Fibroblast of villous mesenchyme (primary cell): ENCODE measurements around the gene OSM. TPM values are rescaled to one million over a fixed set of nuclear protein-coding genes. Genes with fewer than 3 reads are reported as not detected.
A peak's percentile ranks its signal among the peaks of the same experiment; 100 is the strongest.

Source experiments
- DNase-seq: peaks from one replicate; pipeline ENCODE4 v3.0.0-alpha.2; 2010; ENCODE audit warnings: low read depth
- H3K4me3 ChIP-seq: 2 replicates; pipeline ENCODE4 v1.5.1; 2011; ENCODE audit warnings: low read depth, mild to moderate bottlenecking, low read length
- CTCF ChIP-seq: IDR thresholded peaks from 2 replicates; pipeline ENCODE4 v1.5.1; 2012; ENCODE audit warnings: low read depth, mild to moderate bottlenecking, low read length; ENCODE audit not compliant: insufficient read depth
- total RNA-seq: library from RNA; depleted of rRNA; stranded (reverse); fragments of >200 nt; gene quantifications from 2 replicates; pipeline ENCODE4 v1.2.3, GENCODE V29; 2012

The OSM gene
- total RNA-seq, 1 donor: 0.43 TPM

DNA sequence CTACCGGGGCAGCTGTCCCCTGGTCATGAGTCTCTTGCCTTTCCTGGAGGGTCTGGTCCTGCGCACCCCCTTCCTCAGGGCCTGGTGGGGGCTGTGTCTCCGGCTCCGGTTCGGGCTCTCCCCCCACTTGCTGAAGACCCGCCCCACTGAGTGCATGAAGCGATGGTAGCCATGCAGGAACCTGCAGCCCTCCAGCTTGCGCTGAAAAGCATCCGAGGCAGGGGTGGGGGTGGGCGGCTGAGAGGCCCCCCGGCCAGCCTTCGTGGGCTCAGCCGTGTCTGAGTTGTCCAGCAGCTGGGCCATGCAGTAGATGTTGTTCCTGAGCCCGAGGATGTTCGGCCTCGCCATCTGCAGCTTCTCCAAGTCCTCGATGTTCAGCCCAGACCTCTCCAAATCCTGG, 2.8 kb downstream of the OSM start:
- no peak for DNase-seq
- no peak for TF ChIP-seq CTCF

DNA sequence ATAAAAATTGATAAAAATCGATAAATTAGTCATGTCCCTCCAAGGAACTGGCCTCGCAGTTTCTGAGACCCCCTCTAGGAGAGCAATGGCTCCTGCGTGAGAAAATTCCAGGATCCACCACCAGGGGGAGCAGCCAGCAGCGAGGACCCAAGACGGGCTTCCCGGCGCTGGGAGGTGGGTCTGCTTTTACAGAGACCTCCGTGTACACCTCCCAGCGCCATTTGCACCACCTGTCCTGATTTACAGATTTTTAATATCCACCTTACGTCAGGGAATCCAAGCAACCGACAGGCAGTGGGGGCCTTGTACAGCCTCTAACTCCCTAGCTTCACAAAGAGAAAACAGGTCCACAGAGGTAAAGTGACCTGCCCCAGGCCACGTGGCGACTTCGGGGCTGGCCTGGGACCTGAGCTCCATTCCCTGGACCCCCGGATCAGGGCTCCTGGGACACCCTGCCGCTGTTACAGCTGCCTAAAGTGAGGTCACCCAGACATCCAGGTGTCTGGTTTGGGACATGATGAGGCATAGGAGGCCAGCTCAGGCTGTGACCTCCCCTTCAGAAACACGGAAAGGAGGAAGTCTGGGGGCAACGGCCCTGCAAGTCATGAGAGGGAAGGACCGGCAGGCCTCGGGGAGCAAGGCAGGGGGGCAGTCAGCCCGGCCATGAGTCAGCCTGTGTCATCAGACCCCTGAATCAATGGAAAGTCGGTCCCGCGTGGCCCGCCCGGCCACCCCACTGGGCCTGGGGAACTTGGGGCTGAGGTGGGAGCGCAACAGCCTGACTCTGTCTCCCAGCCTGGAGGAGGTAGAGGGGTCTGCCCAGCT, 3.5 kb downstream of the OSM start:
- H3K4me3 ChIP-seq: peak overlapping the region; percentile 23
- peak; percentile 90 for TF ChIP-seq CTCF
- DNase-seq: peak; percentile 67

More for the DNA sequence above, 2.8 kb downstream of the OSM start:
- no peak overlapping the region for H3K4me3 ChIP-seq

DNA sequence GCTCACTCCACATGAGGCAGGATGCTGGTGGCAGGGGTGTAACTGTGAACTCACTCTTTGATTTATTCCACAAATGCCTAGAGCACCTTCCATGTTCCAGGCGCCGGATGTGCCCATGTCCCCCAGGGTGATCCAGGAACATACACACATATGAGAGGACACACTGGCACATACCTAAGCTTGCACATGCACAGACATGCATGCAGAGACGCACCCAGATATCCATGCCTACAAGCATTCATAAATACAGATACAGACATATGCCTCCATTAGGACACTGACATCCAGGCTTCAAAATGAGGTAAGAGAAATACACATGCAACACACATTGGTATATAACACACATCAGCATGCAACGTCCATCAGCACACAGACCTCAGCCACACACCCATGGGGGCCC, 4.5 kb downstream of the OSM start:
- TF ChIP-seq CTCF: no peak
- no peak overlapping the region for H3K4me3 ChIP-seq
- DNase-seq: no peak

DNA sequence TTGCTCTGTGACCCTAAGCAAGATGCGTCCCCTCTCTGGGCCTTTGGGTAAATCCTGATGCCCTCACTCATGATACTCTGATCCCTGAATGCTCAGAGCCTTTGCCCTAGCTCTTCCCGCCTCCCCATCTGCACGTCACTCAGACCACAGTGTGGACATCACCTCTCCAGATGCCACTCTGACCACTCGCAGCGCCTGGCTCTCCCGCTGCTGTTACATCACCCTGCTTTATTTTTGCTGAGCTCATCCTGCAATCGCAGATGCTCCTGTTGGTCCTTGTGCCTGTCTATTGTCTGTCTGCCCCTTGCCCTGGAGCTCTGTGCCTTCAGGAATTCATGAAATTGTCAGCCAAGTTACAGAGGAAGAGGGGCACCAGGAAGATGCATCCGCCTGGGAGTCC, 5.5 kb downstream of the OSM start:
- no peak overlapping the region for H3K4me3 ChIP-seq
- no peak for TF ChIP-seq CTCF
- DNase-seq: no peak

DNA sequence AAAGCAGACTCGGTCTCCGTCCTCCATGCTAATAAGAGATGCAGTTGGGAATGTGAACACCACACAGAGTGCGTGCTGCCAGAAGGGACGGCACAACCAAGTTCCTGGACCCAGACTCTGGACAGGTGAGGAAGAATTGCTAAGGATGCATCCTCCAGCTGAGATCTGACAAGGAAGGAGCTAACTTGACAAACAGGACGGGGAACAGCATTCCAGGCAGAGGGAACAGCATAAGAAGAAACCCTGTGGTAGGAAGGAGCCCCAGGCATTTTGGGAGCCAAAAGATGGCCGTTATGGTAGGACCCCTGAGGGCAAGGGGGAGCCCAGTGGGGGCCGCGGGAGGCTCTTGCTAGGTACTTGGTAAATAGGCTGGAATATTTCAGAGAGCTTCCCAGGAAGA, 6.0 kb downstream of the OSM start:
- no peak overlapping the region for H3K4me3 ChIP-seq
- no peak for DNase-seq
- TF ChIP-seq CTCF: no peak

DNA sequence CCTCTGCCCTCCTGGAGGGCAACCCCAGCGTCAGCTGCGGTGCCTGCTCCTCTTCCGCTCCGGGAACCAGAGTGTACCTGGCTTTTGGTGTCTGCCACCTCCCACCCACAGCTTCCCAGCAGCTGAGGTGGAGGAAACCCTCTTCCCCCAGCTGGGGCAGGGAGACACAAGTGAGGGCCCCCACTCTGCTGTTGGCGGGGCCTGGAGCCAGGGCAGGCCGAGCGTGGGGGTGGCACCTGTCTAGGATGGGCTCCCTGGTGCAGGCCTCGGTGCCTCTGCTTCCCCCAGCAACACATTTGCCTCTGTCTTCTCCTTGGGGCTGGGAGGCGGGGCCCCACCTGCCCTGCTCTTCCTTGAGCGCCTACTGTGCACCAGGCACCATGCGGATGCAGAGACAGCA, 6.4 kb downstream of the OSM start:
- TF ChIP-seq CTCF: no peak
- no peak for DNase-seq
- H3K4me3 ChIP-seq: no peak overlapping the region

- no peak for TF ChIP-seq CTCF
- no peak for DNase-seq
- no peak overlapping the region for H3K4me3 ChIP-seq
Observed at GRCh38 chr22:30254314-30254713, 12.3 kb downstream of the OSM start.
